HG03139 (cell line): Measurements from ENCODE around the gene PVR.

ENCODE experiments used
- ATAC-seq: cut with Tn5 transposase; IDR thresholded peaks from one replicate; pipeline ENCODE4 v1.9.1; 2021; ENCODE audit not compliant: unreplicated experiment

The PVR gene

DNA sequence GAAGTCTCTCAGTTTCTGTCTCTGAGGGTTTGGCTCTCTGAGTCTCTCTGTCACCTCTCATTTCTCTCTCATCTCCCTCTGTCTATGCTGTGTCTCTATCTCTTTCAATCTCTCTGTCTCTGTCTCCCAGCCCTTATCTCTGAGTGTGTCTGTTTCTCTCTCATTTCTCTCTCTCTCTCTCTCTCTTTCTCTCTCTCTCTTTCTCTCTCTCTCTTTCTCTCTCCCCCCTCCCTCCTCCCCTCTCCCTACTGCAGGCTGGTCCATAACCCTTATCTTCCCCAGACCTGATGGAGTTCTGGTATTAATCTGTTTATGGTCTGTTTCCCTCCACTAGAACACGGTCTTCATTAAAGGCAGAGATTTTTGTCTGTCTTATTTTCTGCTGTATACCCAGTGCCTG lies 1.3 kb upstream of the PVR start:
- no peak for ATAC-seq

DNA sequence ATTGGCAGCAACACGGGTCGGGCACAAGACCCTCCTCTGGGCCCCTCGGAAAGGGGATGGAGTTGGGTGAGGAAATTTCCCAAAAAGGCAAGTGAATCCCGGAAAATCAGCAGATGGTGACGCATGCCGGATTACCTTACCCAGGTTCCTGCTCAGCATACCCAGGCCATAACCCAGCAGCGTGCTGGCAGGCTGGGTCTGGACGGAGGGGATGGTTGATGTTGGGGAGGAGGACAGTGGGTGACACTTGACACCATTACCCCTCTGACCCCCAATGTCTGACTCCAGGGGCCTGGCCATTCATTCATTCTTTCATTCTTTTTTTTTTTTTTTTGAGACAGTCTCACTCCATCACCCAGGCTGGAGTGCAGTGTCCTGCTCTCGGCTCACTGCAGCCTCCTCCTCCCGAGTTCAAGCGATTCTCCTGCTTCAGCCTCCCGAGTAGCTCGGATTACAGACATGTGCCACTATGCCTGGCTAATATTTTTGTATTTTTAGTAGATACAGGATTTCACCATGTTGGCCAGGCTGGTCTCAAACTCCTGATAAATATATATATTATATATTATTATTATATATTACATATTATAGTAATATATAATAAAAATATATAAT lies 799 bp downstream of the PVR start:
- ATAC-seq, result no peak

DNA sequence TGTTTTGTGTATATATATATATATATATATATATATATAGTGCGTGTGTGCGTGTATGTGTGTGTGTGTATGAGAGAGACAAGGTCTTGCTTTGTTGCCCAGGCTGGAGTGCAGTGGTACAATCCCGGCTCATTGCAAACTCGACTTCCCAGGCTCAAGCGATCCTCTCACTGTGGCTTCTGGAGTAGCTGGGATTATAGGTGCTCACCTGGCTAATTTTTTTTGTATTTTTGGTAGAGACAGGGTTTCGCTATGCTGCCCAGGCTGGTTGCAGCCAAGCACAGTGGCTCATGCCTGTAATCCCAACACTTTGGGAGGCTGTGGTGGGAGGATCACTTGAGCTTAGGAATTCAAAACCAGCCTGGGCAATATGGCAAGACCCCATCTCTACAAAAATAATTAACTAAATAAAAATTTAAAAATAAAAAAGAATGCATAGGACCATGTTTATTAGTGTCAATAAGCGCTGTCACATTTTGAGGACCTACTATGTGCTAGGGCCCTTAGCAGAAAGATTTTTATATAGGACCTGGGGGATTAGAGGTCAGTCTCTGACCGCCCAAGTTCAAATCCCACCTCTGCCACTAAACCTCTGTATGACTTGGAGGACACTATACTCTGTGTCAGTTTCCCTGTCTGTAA lies 1.8 kb downstream of the PVR start:
- ATAC-seq, result no peak

DNA sequence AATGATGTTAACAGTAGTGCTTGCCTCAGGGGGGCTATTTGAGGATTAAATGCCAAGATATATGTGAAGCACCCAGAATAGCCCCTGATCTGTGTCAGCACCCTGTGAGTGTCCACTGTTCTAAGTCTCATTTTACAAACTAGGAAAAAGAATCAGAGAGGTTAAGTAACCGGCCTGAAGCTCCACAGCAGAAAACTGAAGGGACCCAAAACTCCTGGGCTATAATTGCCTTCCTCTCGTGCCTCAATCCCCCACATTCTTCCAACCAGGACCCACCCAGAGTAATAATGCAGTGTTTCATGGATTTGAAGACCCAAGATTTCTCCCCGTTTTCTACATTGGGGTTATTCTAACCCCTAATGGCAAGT lies 2.3 kb downstream of the PVR start:
- no peak for ATAC-seq

DNA sequence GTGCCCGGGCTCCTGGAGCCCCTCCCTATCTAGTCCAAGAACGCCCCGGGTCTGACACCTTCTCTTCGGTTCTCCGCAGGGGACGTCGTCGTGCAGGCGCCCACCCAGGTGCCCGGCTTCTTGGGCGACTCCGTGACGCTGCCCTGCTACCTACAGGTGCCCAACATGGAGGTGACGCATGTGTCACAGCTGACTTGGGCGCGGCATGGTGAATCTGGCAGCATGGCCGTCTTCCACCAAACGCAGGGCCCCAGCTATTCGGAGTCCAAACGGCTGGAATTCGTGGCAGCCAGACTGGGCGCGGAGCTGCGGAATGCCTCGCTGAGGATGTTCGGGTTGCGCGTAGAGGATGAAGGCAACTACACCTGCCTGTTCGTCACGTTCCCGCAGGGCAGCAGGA lies 3.4 kb downstream of the PVR start:
- ATAC-seq, result no peak

DNA sequence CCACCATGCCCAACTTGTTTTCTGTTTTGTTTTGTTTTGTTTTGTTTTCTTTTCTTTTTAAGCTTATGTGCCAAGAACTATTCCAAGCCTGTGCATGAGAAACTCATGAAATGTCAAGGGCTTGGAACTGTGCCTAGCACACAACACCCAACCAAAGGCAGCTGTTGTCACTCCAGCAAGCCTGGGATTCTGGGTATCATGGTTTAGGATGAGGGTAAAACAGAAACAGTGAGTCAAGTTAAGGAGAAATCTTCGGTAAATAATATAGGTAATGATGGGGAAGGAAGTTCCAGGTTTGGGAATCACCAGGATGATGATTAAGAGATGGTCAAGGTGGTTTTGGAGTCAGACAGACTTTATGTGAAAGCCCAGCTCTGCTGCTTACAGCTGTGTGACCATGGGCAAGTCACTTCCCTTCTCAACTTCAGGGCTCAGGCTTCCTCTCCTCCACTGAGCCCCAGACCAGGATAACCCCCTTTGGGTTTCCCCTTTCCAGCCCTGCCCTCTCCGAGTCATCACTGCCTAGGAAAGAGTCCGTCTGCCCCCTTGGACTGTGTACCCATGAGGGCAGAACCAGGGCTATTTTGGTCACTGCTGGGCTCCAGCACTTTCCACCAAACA lies 5.0 kb downstream of the PVR start:
- no peak for ATAC-seq

DNA sequence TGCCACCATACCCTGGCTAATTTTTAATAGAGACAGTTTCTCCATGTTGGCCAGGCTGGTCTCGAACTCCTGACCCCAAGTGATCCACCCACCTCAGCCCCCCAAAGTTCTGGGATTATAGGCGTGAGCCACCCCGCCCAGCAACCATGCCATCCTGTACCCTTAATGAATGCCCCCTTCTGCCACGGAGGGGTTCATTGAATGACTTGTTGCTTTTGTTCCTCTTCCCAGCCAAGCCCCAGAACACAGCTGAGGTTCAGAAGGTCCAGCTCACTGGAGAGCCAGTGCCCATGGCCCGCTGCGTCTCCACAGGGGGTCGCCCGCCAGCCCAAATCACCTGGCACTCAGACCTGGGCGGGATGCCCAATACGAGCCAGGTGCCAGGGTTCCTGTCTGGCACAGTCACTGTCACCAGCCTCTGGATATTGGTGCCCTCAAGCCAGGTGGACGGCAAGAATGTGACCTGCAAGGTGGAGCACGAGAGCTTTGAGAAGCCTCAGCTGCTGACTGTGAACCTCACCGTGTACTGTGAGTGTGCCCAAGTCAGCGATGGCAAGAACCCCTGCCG lies 6.0 kb downstream of the PVR start:
- ATAC-seq, result no peak

DNA sequence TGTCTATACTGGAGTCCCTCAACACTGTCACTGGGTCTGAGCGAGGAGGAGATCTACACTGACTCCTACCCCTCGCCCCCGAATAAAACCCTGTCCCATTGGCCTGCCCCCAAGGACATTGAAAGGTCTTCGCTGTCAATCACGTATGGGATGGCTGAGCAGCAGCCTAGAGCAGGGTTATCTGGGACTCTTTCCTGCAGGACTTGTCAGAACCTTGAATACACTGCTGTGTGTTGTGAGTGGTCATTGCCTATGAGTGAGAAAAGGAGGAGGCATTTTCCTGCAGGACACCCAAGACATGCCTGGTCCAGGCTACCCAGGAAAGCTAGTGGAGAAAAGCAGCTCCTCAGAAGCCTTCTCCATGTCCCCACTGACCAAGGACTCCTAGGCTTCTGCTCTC lies 9.6 kb downstream of the PVR start:
- no peak for ATAC-seq

DNA sequence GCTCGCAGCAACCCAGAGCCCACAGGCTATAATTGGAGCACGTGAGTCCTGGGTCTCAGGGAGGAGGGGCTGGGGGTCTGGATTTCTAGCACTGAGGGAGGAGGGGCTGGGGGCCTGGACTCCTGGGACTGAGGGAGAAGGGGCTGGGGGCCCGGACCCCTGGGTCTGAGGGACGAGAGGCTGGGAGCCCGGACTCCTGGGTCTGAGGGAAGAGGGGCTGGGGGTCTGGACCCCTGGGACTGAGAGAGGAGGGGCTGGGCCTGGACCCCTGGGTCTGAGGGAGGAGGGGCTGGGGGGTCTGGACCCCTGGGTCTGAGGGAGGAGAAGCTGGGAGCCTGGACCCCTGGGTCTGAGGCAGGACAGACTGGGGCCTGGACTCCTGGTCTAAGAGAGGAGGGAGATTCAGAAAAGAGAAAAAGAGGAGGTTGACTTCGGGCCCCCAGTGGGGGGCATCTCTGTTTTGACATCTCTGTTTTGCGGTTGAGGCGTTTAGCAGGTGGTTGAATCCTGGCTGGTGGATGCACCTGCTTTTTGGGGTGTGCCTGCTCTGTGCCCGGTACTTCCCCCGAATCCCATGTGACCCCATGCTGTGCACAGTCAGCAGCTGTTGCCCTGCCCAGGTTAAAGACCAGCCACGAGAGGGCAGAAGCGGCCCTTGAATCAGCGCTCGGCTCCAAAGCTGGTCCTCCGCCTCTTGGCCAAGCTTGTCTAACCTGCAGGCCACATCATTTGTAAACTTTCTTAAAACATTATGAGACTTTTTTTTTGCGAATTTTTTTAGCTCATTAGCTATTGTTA lies 10.5 kb downstream of the PVR start:
- peak; percentile 73 for ATAC-seq

DNA sequence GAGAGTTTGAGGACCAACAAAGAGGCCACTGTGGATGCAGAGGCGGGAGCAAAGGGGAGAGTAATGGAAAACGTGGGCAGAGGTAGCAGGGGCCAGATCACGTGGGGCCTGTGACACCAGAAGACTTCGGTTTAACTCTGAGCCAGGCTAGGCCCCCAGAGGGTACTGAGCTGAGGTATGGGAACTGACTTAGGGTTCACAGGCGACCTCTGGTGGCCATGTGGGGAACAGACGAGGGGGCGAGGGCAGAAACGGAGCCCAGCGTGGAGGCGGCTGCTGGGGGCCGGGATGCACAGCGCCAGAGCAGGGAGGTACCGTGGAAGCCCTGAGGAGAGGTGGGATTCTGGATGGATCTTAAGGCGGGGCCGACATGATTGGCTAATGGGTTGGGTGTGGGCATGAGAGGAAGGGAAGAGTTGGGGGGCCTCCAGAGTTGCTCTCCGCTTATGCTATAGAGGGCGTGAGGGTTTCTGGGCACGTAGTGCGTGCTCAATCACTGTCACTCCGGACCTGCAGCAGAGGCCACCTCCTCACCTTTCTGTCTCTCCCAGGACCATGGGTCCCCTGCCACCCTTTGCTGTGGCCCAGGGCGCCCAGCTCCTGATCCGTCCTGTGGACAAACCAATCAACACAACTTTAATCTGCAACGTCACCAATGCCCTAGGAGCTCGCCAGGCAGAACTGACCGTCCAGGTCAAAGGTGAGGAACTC lies 13.7 kb downstream of the PVR start:
- ATAC-seq, result no peak

DNA sequence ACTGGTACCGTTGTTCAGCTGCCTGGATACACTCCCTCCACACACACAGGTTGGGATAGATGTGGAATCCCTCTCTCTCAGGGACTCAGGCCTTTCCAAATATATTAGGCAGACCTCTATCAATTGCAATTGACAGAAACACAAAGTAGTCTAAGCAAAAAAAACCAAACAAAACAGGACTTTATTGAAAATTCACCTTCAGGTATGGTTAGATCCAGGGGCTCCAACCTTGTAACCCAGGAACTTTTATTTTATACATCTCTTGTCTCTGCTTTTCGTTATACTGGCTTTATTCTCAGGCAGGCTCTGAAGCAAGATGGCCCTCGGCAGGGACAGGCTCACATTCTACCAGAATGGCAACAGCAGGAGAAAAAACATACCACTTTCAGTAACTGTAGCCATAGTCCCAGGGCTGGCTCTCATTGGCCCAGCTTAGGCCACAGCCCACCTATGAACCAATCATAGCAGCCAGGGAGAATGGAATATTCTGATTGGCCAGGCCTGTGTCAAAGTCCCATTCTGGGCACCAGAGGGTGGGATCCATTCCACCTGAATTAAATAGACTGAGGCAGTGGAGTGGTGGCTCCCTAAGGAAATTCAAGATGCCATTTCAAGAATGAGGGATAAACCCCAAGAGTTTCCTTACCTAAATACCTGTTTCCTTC lies 14.5 kb downstream of the PVR start:
- no peak for ATAC-seq

DNA sequence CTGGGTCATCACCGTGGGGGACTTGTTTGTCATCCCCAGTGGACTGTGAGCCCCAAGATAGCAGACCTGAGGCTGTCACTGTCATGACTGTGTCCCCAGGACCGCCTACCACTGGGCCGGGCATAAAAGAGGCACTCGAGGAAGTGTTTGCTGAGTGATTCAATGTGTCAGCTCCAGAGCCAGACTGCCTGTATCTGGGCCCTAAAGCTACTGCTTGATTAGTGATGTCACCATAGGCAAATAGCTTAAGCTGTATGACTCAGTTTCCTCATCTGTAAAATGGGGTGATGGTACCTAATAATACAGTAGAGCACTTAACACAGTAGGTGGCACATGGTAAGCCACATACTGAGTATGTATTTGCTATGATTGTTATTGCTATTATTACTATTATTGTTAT lies 16.4 kb downstream of the PVR start:
- no peak for ATAC-seq

DNA sequence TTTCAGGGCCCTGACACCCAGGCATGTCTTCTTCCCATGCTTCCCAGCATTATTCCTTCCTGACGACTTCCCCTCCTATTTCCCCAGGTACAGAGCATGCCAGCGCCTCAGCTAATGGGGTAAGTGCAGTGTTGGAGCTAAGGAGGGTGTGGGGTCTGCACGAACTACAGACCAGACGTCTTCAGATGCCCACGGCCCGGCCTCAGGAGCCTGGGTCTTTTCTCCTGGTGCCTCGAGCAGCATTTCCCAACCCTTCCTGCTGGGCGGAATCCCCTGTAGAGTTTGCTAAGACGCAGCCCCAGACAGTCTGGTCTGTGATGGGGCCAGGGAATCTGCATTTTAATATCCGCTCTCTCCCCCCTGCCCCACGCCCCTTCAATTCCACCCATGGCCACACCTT lies 17.5 kb downstream of the PVR start:
- no peak for ATAC-seq

DNA sequence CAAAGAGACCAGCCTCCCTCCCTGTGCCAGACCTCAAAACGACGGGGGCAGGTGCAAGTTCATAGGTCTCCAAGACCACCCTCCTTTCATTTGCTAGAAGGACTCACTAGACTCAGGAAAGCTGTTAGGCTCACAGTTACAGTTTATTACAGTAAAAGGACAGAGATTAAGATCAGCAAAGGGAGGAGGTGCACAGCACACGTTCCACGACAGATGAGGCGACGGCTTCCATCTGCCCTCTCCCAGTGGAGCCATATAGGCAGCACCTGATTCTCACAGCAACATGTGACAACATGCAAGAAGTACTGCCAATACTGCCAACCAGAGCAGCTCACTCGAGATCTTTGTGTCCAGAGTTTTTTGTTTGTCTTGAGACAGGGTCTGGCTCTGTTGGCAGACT lies 18.2 kb downstream of the PVR start:
- ATAC-seq, result no peak

DNA sequence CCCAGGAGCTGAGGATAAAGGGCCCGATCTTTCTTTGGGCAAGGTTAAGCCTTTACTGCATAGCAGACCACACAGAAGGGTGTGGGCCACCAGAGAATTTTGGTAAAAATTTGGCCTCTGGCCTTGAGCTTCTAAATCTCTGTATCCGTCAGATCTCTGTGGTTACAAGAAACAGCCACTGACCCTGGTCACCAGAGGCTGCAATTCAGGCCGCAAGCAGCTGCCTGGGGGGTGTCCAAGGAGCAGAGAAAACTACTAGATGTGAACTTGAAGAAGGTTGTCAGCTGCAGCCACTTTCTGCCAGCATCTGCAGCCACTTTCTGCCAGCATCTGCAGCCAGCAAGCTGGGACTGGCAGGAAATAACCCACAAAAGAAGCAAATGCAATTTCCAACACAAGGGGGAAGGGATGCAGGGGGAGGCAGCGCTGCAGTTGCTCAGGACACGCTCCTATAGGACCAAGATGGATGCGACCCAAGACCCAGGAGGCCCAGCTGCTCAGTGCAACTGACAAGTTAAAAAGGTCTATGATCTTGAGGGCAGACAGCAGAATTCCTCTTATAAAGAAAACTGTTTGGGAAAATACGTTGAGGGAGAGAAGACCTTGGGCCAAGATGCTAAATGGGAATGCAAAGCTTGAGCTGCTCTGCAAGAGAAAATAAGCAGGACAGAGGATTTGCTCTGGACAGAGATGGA lies 19.1 kb downstream of the PVR start:
- ATAC-seq, result no peak

DNA sequence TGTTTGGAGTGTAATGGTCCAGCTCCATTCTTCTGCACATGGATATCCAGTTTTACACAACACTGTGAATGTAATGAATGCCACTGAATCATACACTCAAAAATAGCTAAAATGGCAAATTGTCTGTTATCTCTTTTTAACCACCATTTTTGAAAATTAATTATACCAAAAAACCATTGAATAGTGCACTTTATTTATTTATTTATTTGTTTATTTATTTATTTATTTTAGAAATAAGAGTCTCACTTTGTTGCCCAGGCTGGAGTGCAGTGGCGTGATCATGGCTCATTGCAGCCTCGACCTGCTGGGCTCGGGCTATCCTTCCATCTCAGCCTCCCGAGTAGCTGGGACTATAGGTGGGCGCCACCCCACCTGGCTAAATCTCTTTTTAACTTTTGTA lies 20.3 kb downstream of the PVR start:
- no peak for ATAC-seq

DNA sequence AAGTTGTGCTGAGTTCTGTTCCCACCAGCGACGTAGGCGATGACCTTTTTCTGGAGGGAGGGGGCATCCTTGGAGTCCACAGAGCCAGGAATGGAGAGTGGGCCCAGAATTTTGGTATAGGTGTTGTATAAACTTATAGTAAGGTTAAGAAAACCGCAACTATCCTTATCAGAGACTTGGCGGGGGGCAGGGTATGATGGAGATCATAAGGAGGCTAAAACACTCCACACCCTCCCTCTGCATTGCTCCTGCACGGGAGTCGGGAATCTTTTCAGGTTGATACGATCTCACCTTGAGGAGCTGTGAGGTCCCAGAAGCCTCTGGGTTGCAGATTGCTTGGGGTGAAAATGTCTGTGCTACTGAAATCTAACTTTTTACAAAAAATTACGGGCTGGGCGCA lies 21.3 kb downstream of the PVR start:
- no peak for ATAC-seq

DNA sequence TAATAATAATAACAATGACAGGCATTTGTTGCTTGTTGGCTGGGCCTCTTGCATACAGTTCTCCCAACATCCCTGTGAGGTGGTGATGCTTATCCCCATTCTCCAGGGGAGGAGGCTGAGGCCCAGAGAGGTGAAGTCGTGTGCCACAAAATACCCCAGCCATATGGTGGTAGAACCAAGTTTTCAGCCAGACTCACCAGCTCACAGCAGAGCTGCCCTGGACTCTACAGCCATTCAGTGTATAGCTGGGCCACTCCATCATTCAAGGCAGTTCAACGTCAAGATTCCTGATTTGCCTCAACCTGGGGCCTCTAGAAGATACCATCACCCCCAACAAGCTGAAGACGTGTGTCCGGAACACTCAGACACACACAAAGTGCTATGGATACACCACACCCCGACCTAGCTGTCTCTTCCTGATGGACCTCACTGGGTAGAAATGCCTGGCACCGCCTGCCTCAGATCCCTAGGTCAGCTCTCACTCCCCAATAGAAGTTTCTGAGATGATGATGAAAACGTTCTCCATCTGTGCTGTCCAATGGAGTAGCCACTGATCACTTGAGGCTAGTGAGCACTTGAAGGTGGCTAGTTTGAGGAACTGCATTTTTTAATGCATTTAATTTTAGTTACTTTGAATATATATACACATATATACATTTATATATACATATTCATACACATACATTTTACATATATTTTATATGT lies 23.3 kb downstream of the PVR start:
- ATAC-seq, result no peak

DNA sequence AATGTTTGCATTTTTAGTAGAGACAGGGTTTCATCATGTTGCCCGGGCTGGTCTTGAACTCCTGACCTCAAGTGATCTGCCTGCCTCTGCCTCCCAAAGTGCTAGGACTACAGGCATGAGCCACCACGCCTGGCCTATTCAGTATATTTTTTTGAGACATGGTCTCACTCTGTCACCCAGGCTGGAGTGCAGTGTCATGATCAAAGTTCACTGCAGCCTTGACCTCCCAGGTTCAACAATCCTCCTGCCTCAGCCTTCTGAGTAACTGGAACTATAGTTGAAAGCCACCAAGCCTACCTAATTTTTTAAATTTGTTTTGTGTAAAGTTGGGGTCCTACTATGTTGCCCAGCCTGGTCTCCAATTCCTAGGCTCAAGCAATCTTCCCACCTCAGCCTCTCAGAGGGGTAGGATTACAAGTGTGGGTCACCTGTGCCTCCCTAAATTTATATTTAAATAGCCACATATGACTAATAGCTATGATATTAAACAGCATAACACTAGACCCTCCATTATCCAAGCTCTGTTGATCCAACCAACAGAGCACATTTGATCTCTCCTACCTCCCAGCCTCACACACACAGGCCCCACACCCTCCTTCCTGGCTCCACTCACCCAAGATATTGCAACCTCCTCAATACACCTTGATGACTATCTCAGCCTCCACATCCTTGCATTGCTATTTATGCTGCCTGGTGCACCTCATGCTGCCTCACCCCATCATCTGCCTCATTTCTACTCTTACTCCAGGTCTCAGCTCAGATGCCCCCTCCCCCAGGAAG lies 25.5 kb downstream of the PVR start:
- no peak for ATAC-seq
